GM18499 (cell line): Measurements from ENCODE around the gene RGMB.

ENCODE experiments used
- ATAC-seq: cut with Tn5 transposase; IDR thresholded peaks from one replicate; pipeline ENCODE4 v1.9.1; 2021; ENCODE audit warnings: moderate number of reproducible peaks; ENCODE audit not compliant: insufficient read depth, unreplicated experiment

Gene RGMB

GRCh38 chr5:98816582-98817222 is 43.2 kb downstream of the RGMB start:
- ATAC-seq, result no peak

- ATAC-seq, result no peak
These were observed 52.3 kb downstream of the RGMB start for GRCh38 chr5:98825582-98826375.

- ATAC-seq, result peak; percentile 61
These were observed 53.7 kb downstream of the RGMB start for GRCh38 chr5:98827161-98827560.

- no peak for ATAC-seq
These were observed 54.3 kb downstream of the RGMB start for GRCh38 chr5:98827588-98828284.

GRCh38 chr5:98836175-98836574 is 62.7 kb downstream of the RGMB start:
- no peak for ATAC-seq

GRCh38 chr5:98839469-98840383 is 66.3 kb downstream of the RGMB start:
- ATAC-seq, result peak; percentile 37

GRCh38 chr5:98840946-98841345 is 67.5 kb downstream of the RGMB start:
- ATAC-seq, result no peak

- ATAC-seq, result no peak
These were observed 70.0 kb downstream of the RGMB start for GRCh38 chr5:98843481-98843880.

- ATAC-seq, result no peak
These were observed 71.4 kb downstream of the RGMB start for GRCh38 chr5:98844865-98845264.

GRCh38 chr5:98845878-98846277 is 72.4 kb downstream of the RGMB start:
- ATAC-seq, result no peak
